Upper lobe of left lung (tissue), 6 donors: ENCODE results near the gene PSMD6. TPM values are rescaled to one million over a fixed set of nuclear protein-coding genes. Genes with fewer than 3 reads are reported as not detected.

ENCODE experiments used
- ATAC-seq, 2 donors: fragments of 200-7000 bp; cut with Tn5 transposase; one replicate each; pipeline ENCODE4 v1.9.1; 2022; ENCODE audit warnings: mild to moderate bottlenecking in 2 of 2, moderate library complexity in 2 of 2; ENCODE audit not compliant: low FRiP score in 2 of 2
- DNase-seq, 2 donors: peaks; one replicate each; pipeline ENCODE4 v3.0.0-alpha.2; 2019 to 2020
- H3K27ac ChIP-seq, 4 donors: fragments of 200-600 bp; sonication (generic); one replicate each; pipeline ENCODE4 v1.5.1; 2016 to 2019
- H3K27me3 ChIP-seq, 4 donors: fragments of 200-600 bp; sonication (generic); one replicate each; pipeline ENCODE4 v1.5.1; 2017 to 2019
- H3K36me3 ChIP-seq, 4 donors: fragments of 200-600 bp; sonication (generic); one replicate each; pipeline ENCODE4 v1.5.1; 2016 to 2019
- H3K4me1 ChIP-seq, 4 donors: fragments of 200-600 bp; sonication (generic); one replicate each; pipeline ENCODE4 v1.5.1; 2018 to 2019
- H3K4me3 ChIP-seq, 4 donors: fragments of 200-600 bp; sonication (generic); one replicate each; pipeline ENCODE4 v1.5.1; 2017 to 2019; ENCODE audit warnings: mild to moderate bottlenecking in 2 of 4, moderate library complexity in 1 of 4
- H3K9me3 ChIP-seq, 4 donors: fragments of 200-600 bp; sonication (generic); one replicate each; pipeline ENCODE4 v1.5.1; 2018 to 2019
- EP300 ChIP-seq, 4 donors: sonication (generic); formaldehyde crosslinking; IDR thresholded peaks; one replicate each; pipeline ENCODE4 v1.5.1; 2017; ENCODE audit warnings: antibody characterized with exemption in 4 of 4, control low read depth in 2 of 4
- POLR2A ChIP-seq, 4 donors: fragments of 450-650 bp; IDR thresholded peaks; one replicate each; pipeline ENCODE4 v1.5.1; 2016 to 2017; ENCODE audit warnings: antibody characterized with exemption in 4 of 4, mild to moderate bottlenecking in 2 of 4
- POLR2AphosphoS5 ChIP-seq, 2 donors: sonication (generic); formaldehyde crosslinking; IDR thresholded peaks; one replicate each; pipeline ENCODE4 v1.5.1; 2017; ENCODE audit warnings: antibody characterized with exemption in 2 of 2
- WGBS, 2 donors: methylation state at CpG; one replicate each; pipeline ENCODE4 v1.1.5; 2017 to 2018; 5-methylcytosine and 5-hydroxymethylcytosine counted together
- total RNA-seq, 6 donors: library from RNA; depleted of rRNA in 4 of 6; stranded (reverse); fragments of >200 nt in 4 of 6; gene quantifications; one replicate each; pipeline versions ENCODE4 v1.1.0 to v1.2.1, GENCODE V29; 2016 to 2021
- TF ChIP-seq, protein P1 (sequence below), 6 experiments: fragments of 450-650 bp in 4 of 6; fragments of 200-600 bp in 2 of 6; sonication (generic) in 2 of 6; IDR thresholded peaks; one replicate each; pipeline ENCODE4 v1.5.1; 2016 to 2019; ENCODE audit warnings: antibody characterized with exemption in 6 of 6
- donor health status: DM: no; HTN: no; CAD: no; lungs with moderate emphysema.
- donor health status: DM: no; HTN: yes; CAD: no; lungs with severe emphysema.

Gene PSMD6
- total RNA-seq, result 10 to 100 TPM; 41.2 to 69.3 (median 58.6) TPM

DNA sequence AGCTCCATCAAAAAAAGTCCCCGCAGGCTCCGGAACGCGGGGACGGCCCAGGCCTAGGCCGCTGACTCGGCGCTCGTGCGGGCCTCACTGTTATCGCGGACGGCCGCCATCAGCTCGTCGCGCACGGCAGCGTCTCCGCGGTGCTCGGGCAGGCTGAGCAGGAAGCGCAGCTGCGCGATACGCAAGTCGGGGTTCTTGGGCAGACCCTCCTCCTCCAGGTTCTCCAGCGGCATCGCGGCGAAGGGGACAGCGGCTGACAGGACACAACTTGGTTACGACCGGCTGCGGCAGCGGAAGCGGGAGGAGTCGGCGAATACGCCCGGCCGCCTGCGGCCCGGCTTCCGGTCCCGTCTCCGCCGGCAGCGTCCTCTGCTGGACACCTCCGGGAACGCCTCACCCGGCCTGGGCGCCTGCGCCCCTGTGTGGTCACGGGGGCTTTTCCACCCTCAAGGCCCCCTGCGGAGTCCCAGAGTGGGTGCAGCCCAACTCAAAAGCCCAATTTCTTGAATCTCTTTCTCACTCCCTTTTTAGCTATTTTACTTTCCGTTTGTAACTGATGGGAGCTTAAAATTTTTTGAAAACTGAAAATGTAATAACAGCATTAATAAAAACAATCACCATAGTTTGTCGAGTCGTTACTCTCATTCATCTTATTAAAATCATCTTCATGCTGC, at the start of gene PSMD6:
TSS of gene PSMD6 (minus strand) at position 308 of the 674 bp plus-strand sequence. CDS start at position 233, 75 bp downstream.
- H3K27me3 ChIP-seq, result no peaks in the 10 kb centered on the region
- ATAC-seq (peak; percentile 98 to 100), DNase-seq (peak; percentile 90 to 99)
- peak within 1 kb of the TSS; percentile 89 to 93 (median 90) for H3K27ac ChIP-seq
- H3K4me1 ChIP-seq, result peaks cover 17 to 31% (median 25%) of the 10 kb centered on the region in 4 donors
- 4 to 6% methylated on average over 15 to 59 of the region's 59 CpGs for WGBS, 2 donors
- H3K4me3 ChIP-seq, result peak within 1 kb of the TSS; percentile 72 to 92 (median 87)
- no peaks in the 10 kb centered on the region for H3K9me3 ChIP-seq
- H3K36me3 ChIP-seq, result peaks cover 3 to 29% (median 12%) of the 10 kb centered on the region in 4 donors
- peak; percentile 80 to 89 for TF ChIP-seq POLR2AphosphoS5 (IDR thresholded peaks at IDR 0.05)
- TF ChIP-seq POLR2A (IDR thresholded peaks at IDR 0.05), result peak in 2 of 4 donors; percentile 63 to 79
- TF ChIP-seq EP300 (IDR thresholded peaks at IDR 0.05), result no peak
- TF ChIP-seq, protein P1, sequence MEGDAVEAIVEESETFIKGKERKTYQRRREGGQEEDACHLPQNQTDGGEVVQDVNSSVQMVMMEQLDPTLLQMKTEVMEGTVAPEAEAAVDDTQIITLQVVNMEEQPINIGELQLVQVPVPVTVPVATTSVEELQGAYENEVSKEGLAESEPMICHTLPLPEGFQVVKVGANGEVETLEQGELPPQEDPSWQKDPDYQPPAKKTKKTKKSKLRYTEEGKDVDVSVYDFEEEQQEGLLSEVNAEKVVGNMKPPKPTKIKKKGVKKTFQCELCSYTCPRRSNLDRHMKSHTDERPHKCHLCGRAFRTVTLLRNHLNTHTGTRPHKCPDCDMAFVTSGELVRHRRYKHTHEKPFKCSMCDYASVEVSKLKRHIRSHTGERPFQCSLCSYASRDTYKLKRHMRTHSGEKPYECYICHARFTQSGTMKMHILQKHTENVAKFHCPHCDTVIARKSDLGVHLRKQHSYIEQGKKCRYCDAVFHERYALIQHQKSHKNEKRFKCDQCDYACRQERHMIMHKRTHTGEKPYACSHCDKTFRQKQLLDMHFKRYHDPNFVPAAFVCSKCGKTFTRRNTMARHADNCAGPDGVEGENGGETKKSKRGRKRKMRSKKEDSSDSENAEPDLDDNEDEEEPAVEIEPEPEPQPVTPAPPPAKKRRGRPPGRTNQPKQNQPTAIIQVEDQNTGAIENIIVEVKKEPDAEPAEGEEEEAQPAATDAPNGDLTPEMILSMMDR (IDR thresholded peaks at IDR 0.05), result peak; percentile 98 to 100 (median 99)

DNA sequence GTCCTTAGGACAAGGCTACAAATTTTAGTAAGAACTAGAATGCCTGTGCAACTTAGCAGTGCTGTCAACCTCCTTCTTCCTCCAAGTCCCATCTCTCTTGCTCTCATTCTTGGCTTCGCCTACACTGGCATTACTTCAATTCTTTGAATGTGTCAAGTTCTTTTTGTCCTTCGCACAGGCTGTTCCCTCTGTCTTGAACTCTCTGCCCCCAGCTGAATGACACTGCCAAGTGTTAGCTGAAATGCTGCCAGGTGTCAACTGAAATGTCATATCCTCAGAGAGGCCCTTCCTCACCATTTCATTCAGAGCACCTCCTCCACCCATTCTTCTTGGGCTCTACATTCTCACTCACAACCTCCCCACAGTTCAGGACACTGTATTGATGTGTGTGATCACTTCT, 48.8 kb upstream of the PSMD6 start:
- H3K4me3 ChIP-seq, result no peak overlapping the region
- 74 to 88% methylated on average over 2 of the region's 2 CpGs for WGBS, 2 donors
- no peaks in the 10 kb centered on the region for H3K27me3 ChIP-seq
- H3K36me3 ChIP-seq, result no peaks in the 10 kb centered on the region
- no peak overlapping the region for H3K27ac ChIP-seq
- DNase-seq, result no peak
- no peak for ATAC-seq
- no peaks in the 10 kb centered on the region for H3K9me3 ChIP-seq
- H3K4me1 ChIP-seq, result no peaks in the 10 kb centered on the region
- TF ChIP-seq POLR2A (IDR thresholded peaks at IDR 0.05) (no peak), EP300 (IDR thresholded peaks at IDR 0.05) (no peak), POLR2AphosphoS5 (IDR thresholded peaks at IDR 0.05) (no peak)
- TF ChIP-seq, protein P1 (IDR thresholded peaks at IDR 0.05), result no peak

DNA sequence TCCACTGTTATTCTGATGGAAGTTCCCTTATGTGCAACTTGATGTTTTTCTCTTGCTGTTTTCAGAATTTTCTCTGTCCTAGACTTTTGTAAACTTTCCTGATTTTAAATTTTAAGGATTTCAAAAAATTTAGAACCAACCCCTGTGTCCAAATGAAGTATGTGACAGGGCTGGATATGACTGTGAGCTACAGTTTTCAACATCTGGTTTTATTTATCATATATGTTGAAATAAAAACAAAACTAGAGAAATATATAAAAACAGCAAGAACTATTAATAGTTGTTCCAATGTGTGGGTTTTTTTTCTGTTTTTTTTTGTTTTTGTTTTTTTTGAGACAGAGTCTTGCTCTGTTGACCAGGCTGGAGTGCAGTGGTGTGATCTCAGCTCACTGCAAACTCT, 47.4 kb upstream of the PSMD6 start:
- H3K27me3 ChIP-seq, result no peaks in the 10 kb centered on the region
- H3K27ac ChIP-seq, result no peak overlapping the region
- no peaks in the 10 kb centered on the region for H3K9me3 ChIP-seq
- H3K4me1 ChIP-seq, result no peaks in the 10 kb centered on the region
- no peaks in the 10 kb centered on the region for H3K36me3 ChIP-seq
- DNase-seq (no peak), ATAC-seq (no peak)
- TF ChIP-seq POLR2AphosphoS5 (IDR thresholded peaks at IDR 0.05) (no peak), EP300 (IDR thresholded peaks at IDR 0.05) (no peak), POLR2A (IDR thresholded peaks at IDR 0.05) (no peak)
- TF ChIP-seq, protein P1 (IDR thresholded peaks at IDR 0.05), result no peak
- H3K4me3 ChIP-seq, result no peak overlapping the region

DNA sequence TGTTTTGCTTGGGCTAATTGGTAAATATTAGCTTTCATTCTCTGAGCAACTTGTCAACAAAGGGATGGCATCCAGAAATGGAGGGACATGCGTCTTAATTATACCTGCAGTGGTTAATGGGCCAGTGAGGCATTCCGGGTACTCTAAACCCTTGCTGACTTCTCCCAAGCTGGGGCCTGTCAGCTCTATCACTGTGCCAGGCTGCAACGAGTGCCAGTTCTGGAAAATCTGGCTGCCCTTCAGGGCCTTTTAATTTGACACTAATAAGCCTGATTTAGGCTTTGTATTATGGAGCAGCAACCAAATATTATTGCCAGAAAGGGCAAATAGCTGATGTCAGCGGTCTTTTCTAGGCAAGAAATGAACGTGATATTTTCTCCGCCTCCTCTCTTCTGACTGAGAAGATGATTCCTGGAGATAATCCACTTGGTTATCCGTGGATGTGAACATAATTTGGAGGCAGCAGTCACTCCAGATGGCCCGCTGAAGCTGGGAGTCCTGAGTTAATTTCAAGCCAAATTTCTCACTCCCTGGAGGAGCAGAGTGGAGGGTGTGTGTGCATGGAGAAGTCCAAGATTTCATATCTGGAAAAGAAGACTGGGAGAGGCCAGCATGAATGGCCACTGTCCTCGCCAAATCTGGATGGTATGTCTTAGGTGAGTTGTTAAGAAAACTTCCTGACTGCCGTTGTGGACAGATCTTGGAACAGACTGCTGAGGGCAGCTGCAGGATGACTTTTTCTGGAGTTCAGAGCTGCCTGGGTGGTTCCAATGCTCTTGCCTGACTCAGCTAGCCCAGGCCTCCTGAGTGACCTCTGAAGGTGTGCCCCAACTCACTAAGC, 44.4 kb upstream of the PSMD6 start:
- no peaks in the 10 kb centered on the region for H3K27me3 ChIP-seq
- H3K36me3 ChIP-seq, result no peaks in the 10 kb centered on the region
- H3K9me3 ChIP-seq, result no peaks in the 10 kb centered on the region
- no peak overlapping the region for H3K4me3 ChIP-seq
- no peak overlapping the region for H3K27ac ChIP-seq
- peaks cover 0 to 3% (median 0%) of the 10 kb centered on the region in 4 donors for H3K4me1 ChIP-seq
- 75 to 77% methylated on average over 10 of the region's 10 CpGs for WGBS, 2 donors
- TF ChIP-seq POLR2AphosphoS5 (IDR thresholded peaks at IDR 0.05) (no peak), EP300 (IDR thresholded peaks at IDR 0.05) (no peak)
- ATAC-seq, result peak in 1 of 2 donors; percentile 68
- DNase-seq, result no peak

DNA sequence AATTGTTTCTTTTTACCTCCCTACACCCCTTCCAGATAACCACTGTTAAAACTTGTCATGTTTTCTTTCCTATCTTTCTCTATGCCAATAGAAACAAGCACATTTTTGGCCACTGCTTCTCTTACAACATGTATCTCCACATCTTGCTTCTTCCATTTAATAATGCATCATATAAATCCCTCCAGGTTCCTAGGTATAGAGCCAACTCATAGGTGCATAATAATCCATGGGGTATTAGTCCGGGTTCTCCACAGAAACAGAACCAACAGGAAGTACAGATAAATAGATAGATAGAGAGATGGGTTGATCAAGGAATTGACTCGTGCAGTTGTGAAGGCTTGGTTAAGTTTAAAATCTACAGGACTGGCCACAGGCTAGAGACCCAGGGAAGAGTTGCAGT, 41.5 kb upstream of the PSMD6 start:
- Histone ChIP-seq H3K9me3 (no peaks in the 10 kb centered on the region), H3K27me3 (no peaks in the 10 kb centered on the region), H3K27ac (no peak overlapping the region), H3K4me1 (peaks cover 0 to 3% (median 0%) of the 10 kb centered on the region in 4 donors), H3K36me3 (no peaks in the 10 kb centered on the region), H3K4me3 (no peak overlapping the region)
- ATAC-seq (no peak), DNase-seq (no peak)
- TF ChIP-seq, protein P1 (IDR thresholded peaks at IDR 0.05), result no peak
- no peak for TF ChIP-seq POLR2AphosphoS5 (IDR thresholded peaks at IDR 0.05)
- TF ChIP-seq EP300 (IDR thresholded peaks at IDR 0.05), result no peak
- no peak for TF ChIP-seq POLR2A (IDR thresholded peaks at IDR 0.05)
- WGBS, 2 donors, result 94 to 96% methylated on average over 2 of the region's 2 CpGs
